GM21786 (cell line): ENCODE measurements around the gene SEPTIN8.

Source experiments
- ATAC-seq: cut with Tn5 transposase; IDR thresholded peaks from one replicate; pipeline ENCODE4 v1.9.1; 2021; ENCODE audit not compliant: unreplicated experiment

The SEPTIN8 gene

DNA sequence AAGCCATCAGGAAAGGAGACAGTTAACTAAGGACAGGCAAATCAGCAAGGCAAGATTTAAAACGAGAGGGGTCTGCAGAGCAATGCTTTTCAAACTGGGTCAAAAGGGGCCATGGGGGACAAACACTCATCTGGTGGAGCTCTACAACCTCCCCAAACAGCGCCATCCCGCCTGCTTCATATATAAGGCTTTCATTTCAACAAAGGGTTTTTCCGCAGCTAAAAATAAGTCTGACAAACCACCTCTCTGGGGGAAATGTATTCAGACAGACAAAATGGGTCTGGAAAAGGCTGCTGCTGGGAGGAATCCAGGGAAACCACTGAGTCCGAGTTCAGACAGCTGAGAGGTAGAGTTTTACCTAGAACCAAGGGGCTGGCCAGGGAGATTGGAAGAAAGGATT lies 8.3 kb upstream of the SEPTIN8 start:
- no peak for ATAC-seq

DNA sequence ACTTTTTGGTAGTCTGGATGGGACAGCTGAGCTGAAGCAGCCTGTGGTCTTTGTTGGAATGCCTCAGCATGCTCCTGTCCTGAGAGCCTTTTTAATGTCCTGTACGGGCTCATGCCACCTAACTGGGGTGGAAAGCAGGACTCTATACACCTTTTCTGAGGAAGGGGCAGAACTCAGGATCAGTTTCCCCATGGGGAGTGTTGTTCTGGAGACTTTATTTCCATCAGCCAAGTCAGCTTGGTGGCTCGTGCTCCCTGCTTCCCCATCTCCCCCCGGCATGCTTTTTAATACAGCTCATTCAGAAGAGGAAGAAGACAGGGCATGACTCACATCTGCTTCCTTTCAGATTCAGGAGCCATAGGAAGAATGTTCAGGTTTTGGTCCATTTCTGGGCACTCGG lies 5.1 kb upstream of the SEPTIN8 start:
- no peak for ATAC-seq

- no peak for ATAC-seq
These were observed 4.0 kb upstream of the SEPTIN8 start for GRCh38 chr5:132781029-132781428.

GRCh38 chr5:132780577-132780976 lies 3.5 kb upstream of the SEPTIN8 start:
- ATAC-seq = no peak

DNA sequence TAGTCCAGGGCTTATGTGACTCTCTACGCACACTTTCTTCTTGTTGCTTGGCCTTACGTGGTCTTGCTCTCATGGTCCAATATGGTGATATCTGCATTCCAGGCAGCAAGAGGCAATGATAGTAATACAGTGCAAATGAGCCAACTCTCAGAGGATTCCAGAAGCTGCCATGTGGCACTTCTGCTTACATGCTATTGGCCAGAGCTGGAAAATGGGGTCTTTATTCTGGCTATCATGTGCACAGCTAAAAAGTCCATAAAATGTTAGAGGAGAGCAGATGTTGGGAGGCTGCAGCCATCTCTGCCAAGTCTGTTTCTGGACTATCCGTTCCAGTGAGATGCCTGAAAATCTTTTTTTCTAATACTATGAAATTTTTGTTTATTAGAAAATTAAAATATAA lies 2.9 kb upstream of the SEPTIN8 start:
- ATAC-seq = no peak

DNA sequence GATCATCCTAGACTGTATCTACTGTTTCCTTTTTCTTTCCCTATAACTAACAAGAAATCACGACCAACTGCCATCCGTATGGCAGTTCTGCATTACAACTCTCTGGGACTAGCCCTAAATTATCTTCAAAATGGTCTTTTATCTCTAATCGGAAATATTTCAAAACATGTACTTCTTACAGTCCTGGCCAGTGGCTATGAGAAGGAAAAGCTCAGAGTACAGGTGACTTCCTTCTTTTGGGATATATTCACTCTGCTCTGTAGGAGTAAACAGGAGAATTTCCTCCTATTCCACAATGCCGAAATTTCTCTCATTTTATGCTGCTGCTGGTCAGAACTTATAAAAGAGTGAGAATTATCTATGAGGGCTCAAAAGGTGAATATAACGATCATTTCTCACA lies 1.8 kb upstream of the SEPTIN8 start:
- no peak for ATAC-seq

GRCh38 chr5:132778129-132778528 lies 1.1 kb upstream of the SEPTIN8 start:
- ATAC-seq = no peak

- no peak for ATAC-seq
These were observed 166 bp downstream of the SEPTIN8 start for GRCh38 chr5:132776938-132777208.

GRCh38 chr5:132776131-132776937 lies 705 bp downstream of the SEPTIN8 start:
- ATAC-seq = peak; percentile 6

- ATAC-seq = no peak
These were observed 1.5 kb downstream of the SEPTIN8 start for GRCh38 chr5:132775476-132775961.

DNA sequence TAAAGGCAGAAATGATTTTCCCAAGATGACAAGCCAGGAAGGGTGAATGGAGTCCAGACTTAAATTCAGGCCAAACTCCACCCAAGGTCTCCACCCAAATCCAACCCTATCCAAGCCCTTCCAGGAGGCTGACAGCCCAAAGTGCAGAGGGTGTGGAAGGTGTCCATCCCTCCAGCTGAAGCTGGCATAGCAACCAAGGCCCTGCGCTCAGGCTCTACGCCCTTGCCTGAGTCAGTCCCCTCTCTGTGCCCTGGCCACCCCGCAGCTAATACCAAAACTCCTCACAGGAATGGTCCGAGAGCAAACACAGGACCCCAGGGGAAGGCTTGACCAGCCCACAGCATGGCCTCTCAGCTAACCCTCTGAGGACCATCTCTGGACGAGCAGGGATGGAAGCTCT lies 2.1 kb downstream of the SEPTIN8 start:
- no peak for ATAC-seq

- no peak for ATAC-seq
These were observed 2.6 kb downstream of the SEPTIN8 start for GRCh38 chr5:132774406-132774805.

- no peak for ATAC-seq
These were observed 3.3 kb downstream of the SEPTIN8 start for GRCh38 chr5:132773601-132774355.

DNA sequence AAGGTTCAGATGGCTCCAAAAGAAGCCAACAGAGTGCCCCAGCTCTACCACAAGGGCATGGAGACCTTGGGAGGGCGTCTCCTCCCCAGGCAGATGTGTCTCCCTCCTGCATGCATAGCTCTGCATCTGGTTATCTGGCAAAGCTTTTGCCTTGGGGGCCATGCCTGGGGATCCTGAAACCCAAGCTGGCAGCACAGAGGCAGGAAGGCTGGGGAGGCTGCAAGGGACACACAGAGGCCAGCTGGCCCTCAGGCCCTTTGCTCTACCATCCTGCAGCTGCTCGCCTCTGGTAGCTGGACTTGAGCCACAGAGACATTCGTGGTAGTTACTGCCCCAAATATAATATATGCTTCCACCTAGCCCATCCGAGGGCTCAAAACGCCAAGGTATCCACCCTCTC lies 3.9 kb downstream of the SEPTIN8 start:
- ATAC-seq = no peak

- no peak for ATAC-seq
These were observed 4.6 kb downstream of the SEPTIN8 start for GRCh38 chr5:132772291-132773070.

- no peak for ATAC-seq
These were observed 5.5 kb downstream of the SEPTIN8 start for GRCh38 chr5:132771503-132771998.

GRCh38 chr5:132770476-132771159 lies 6.4 kb downstream of the SEPTIN8 start:
- no peak for ATAC-seq

- no peak for ATAC-seq
These were observed 8.6 kb downstream of the SEPTIN8 start for GRCh38 chr5:132768485-132768868.

DNA sequence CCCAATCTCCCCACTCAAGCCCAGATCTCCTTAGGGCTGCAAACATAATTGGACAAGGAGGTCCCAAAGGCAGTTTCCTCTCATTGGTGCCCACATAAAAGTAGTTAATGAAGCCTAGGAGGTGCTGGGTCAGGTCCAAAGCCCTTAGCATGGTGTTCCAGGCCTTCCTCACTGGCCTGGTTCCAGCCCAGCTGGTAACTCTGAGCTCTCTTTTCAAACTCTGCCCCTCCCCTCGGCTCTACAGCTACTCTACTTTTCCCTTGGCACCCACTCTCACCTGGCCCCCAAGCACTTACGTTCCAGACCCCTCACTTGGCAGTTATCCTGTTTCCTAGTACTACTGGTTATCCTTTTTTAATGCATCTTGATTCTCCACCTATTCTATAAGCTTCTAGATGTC lies 9.9 kb downstream of the SEPTIN8 start:
- no peak for ATAC-seq

- ATAC-seq = no peak
These were observed 10.3 kb downstream of the SEPTIN8 start for GRCh38 chr5:132766806-132767055.
